GM18502 (cell line): ENCODE data around the gene FUCA1.
"Not testable (repeated sequence)": the region's sequence is repeated elsewhere in the genome, so short reads cannot be mapped to it uniquely, and the experiment has no call there.

ENCODE experiments used
- ATAC-seq: cut with Tn5 transposase; IDR thresholded peaks from one replicate; pipeline ENCODE4 v1.9.1; 2021; ENCODE audit warnings: mild to moderate bottlenecking; ENCODE audit not compliant: unreplicated experiment, poor library complexity

Gene FUCA1

GRCh38 chr1:23867895-23868556 lies at the start of gene FUCA1:
FUCA1 (minus strand) TSS chr1:23868290; CDS start chr1:23868286, 4 bp downstream.
- peak; percentile 89 for ATAC-seq

- ATAC-seq, result peak; percentile 65
Measured at GRCh38 chr1:23916209-23917131, 48.4 kb upstream of the FUCA1 start.

- ATAC-seq, result no peak
Measured at GRCh38 chr1:23915466-23915865, 47.4 kb upstream of the FUCA1 start.

GRCh38 chr1:23914921-23915320 lies 46.8 kb upstream of the FUCA1 start:
- ATAC-seq, result no peak

- no peak for ATAC-seq
Measured at GRCh38 chr1:23913212-23913880, 45.3 kb upstream of the FUCA1 start, which contains the start of gene CNR2. CNR2 (minus strand) TSS chr1:23913362; CDS start chr1:23875617, 37,745 bp downstream.

- no peak for ATAC-seq
Measured at GRCh38 chr1:23911921-23912320, 43.8 kb upstream of the FUCA1 start.

GRCh38 chr1:23910553-23911246 lies 42.6 kb upstream of the FUCA1 start:
- no peak for ATAC-seq

- no peak for ATAC-seq
Measured at GRCh38 chr1:23910144-23910543, 42.1 kb upstream of the FUCA1 start.

- ATAC-seq, result no peak
Measured at GRCh38 chr1:23909412-23909811, 41.3 kb upstream of the FUCA1 start.

GRCh38 chr1:23908453-23909341 lies 40.6 kb upstream of the FUCA1 start:
- no peak for ATAC-seq

GRCh38 chr1:23906731-23907130 lies 38.6 kb upstream of the FUCA1 start:
- no peak for ATAC-seq

- ATAC-seq, result no peak
Measured at GRCh38 chr1:23905461-23906025, 37.5 kb upstream of the FUCA1 start.

GRCh38 chr1:23904748-23905357 lies 36.8 kb upstream of the FUCA1 start:
- peak; percentile 48 for ATAC-seq

- ATAC-seq, result no peak
Measured at GRCh38 chr1:23903754-23904153, 35.7 kb upstream of the FUCA1 start.

GRCh38 chr1:23902321-23903278 lies 34.5 kb upstream of the FUCA1 start:
- no peak for ATAC-seq

- ATAC-seq, result not testable (repeated sequence)
Measured at GRCh38 chr1:23900017-23900416, 31.9 kb upstream of the FUCA1 start.

GRCh38 chr1:23899070-23899469 lies 31.0 kb upstream of the FUCA1 start:
- no peak for ATAC-seq
